ENCODE measurements around the gene HPSE. TPM values are rescaled to one million over a fixed set of nuclear protein-coding genes. Genes with fewer than 3 reads are reported as not detected.

The HPSE gene
- total and polyA plus RNA-seq, 2 experiments from 2014 or later, result 1.7 to 3.8 TPM

- 56% methylated on average over 4 of the region's 4 CpGs for WGBS (ENCODE audit: low lambda C conversion rate, missing lambda C conversion rate)
- H3K36me3 ChIP-seq (replicated peaks; ENCODE audit: insufficient read depth, low read depth), result no peaks in the 10 kb centered on the region
- no peaks in the 10 kb centered on the region for H3K27me3 ChIP-seq
- H3K79me2 ChIP-seq, result no peaks in the 10 kb centered on the region
- no peak for TF ChIP-seq EZH2phosphoT487 (IDR thresholded peaks at IDR 0.05; ENCODE audit: low read depth, severe bottlenecking, unreplicated experiment)
- TF ChIP-seq EZH2 (IDR thresholded peaks at IDR 0.05; ENCODE audit: borderline replicate concordance), result no peak
- H3K4me1 ChIP-seq (ENCODE audit: insufficient read depth), result peaks cover 15% of the 10 kb centered on the region
- no peak overlapping the region for H3K4me2 ChIP-seq
- peak; percentile 63 for DNase-seq (ENCODE audit: low spot score)
- no peaks in the 10 kb centered on the region for H3K9me3 ChIP-seq (ENCODE audit: low read depth)
- H2AFZ ChIP-seq, result no peak overlapping the region
- no peaks in the 10 kb centered on the region for H3K9me2 ChIP-seq (replicated peaks; ENCODE audit: insufficient read depth)
- no peaks in the 10 kb centered on the region for H4K20me1 ChIP-seq (ENCODE audit: insufficient read depth, poor library complexity, severe bottlenecking)
- H3K27ac ChIP-seq, result peak overlapping the region; percentile 79
- no peak overlapping the region for H3K4me3 ChIP-seq
Observed at GRCh38 chr4:83356899-83357661, 22.4 kb upstream of the HPSE start.

GRCh38 chr4:83353516-83353915 lies 18.9 kb upstream of the HPSE start:
- 100% methylated on average over 1 of the region's 1 CpG for WGBS (ENCODE audit: low lambda C conversion rate, missing lambda C conversion rate)
- Histone ChIP-seq H3K9me2 (replicated peaks; ENCODE audit: insufficient read depth) (no peaks in the 10 kb centered on the region), H2AFZ (no peak overlapping the region), H4K20me1 (ENCODE audit: insufficient read depth, poor library complexity, severe bottlenecking) (no peaks in the 10 kb centered on the region), H3K4me3 (no peak overlapping the region), H3K27me3 (no peaks in the 10 kb centered on the region), H3K36me3 (replicated peaks; ENCODE audit: insufficient read depth, low read depth) (no peaks in the 10 kb centered on the region), H3K4me1 (ENCODE audit: insufficient read depth) (peaks cover 15% of the 10 kb centered on the region), H3K4me2 (no peak overlapping the region), H3K9me3 (ENCODE audit: low read depth) (no peaks in the 10 kb centered on the region), H3K27ac (no peak overlapping the region), H3K79me2 (no peaks in the 10 kb centered on the region)
- no peak for DNase-seq (ENCODE audit: low spot score)
- no peak for TF ChIP-seq EZH2phosphoT487 (IDR thresholded peaks at IDR 0.05; ENCODE audit: low read depth, severe bottlenecking, unreplicated experiment)
- no peak for TF ChIP-seq EZH2 (IDR thresholded peaks at IDR 0.05; ENCODE audit: borderline replicate concordance)
- no peak for TF ChIP-seq CTCF (IDR thresholded peaks at IDR 0.05; ENCODE audit: poor library complexity)

- no peaks in the 10 kb centered on the region for H3K36me3 ChIP-seq (replicated peaks; ENCODE audit: insufficient read depth, low read depth)
- H3K79me2 ChIP-seq, result no peaks in the 10 kb centered on the region
- H3K9me2 ChIP-seq (replicated peaks; ENCODE audit: insufficient read depth), result no peaks in the 10 kb centered on the region
- no peaks in the 10 kb centered on the region for H3K27me3 ChIP-seq
- WGBS (ENCODE audit: low lambda C conversion rate, missing lambda C conversion rate), result 100% methylated on average over 1 of the region's 1 CpG
- no peak overlapping the region for H2AFZ ChIP-seq
- H3K4me1 ChIP-seq (ENCODE audit: insufficient read depth), result no peaks in the 10 kb centered on the region
- no peak overlapping the region for H3K4me3 ChIP-seq
- H3K27ac ChIP-seq, result no peak overlapping the region
- no peak for DNase-seq (ENCODE audit: low spot score)
- TF ChIP-seq EZH2 (IDR thresholded peaks at IDR 0.05; ENCODE audit: borderline replicate concordance), result no peak
- TF ChIP-seq EZH2phosphoT487 (IDR thresholded peaks at IDR 0.05; ENCODE audit: low read depth, severe bottlenecking, unreplicated experiment), result no peak
- no peak for TF ChIP-seq CTCF (IDR thresholded peaks at IDR 0.05; ENCODE audit: poor library complexity)
- H3K9me3 ChIP-seq (ENCODE audit: low read depth), result no peaks in the 10 kb centered on the region
- no peak overlapping the region for H3K4me2 ChIP-seq
- H4K20me1 ChIP-seq (ENCODE audit: insufficient read depth, poor library complexity, severe bottlenecking), result no peaks in the 10 kb centered on the region
Observed at GRCh38 chr4:83348074-83348473, 13.4 kb upstream of the HPSE start.

GRCh38 chr4:83342476-83342875 lies 7.8 kb upstream of the HPSE start:
- DNase-seq (ENCODE audit: low spot score), result no peak
- TF ChIP-seq CTCF (IDR thresholded peaks at IDR 0.05; ENCODE audit: poor library complexity), result no peak
- TF ChIP-seq EZH2 (IDR thresholded peaks at IDR 0.05; ENCODE audit: borderline replicate concordance), result no peak
- TF ChIP-seq EZH2phosphoT487 (IDR thresholded peaks at IDR 0.05; ENCODE audit: low read depth, severe bottlenecking, unreplicated experiment), result no peak
- Histone ChIP-seq H3K4me2 (no peak overlapping the region), H3K4me1 (ENCODE audit: insufficient read depth) (no peaks in the 10 kb centered on the region), H3K4me3 (no peak overlapping the region), H3K9me2 (replicated peaks; ENCODE audit: insufficient read depth) (no peaks in the 10 kb centered on the region), H2AFZ (no peak overlapping the region), H3K27me3 (no peaks in the 10 kb centered on the region), H3K79me2 (no peaks in the 10 kb centered on the region), H3K9me3 (ENCODE audit: low read depth) (no peaks in the 10 kb centered on the region), H3K36me3 (replicated peaks; ENCODE audit: insufficient read depth, low read depth) (no peaks in the 10 kb centered on the region), H3K27ac (no peak overlapping the region), H4K20me1 (ENCODE audit: insufficient read depth, poor library complexity, severe bottlenecking) (no peaks in the 10 kb centered on the region)
- WGBS (ENCODE audit: low lambda C conversion rate, missing lambda C conversion rate), result 91% methylated on average over 3 of the region's 3 CpGs

Measured in hepatocyte (in vitro differentiated cells).